H1 (cell line): ENCODE data around the gene AHSP. TPM values are rescaled to one million over a fixed set of nuclear protein-coding genes. Genes with fewer than 3 reads are reported as not detected.
A peak's percentile ranks its signal among the peaks of the same experiment; 100 is the strongest.

Experiments
- CTCF ChIA-PET: fragments of 300-600 bp; sonication (Branson Sonifier 250); formaldehyde crosslinking; loops from one replicate; lab custom pipeline; 2021; ENCODE audit not compliant: partially characterized antibody; lab: Charles Lee
- POLR2A ChIA-PET: fragments of 300-600 bp; sonication (Branson Sonifier 250); formaldehyde crosslinking; loops from one replicate; lab custom pipeline; 2021; ENCODE audit warnings: inconsistent platforms; ENCODE audit not compliant: partially characterized antibody; lab: Charles Lee
- DNase-seq, 2 experiments: peaks; one replicate each; pipeline versions ENCODE4 v3.0.0 to v3.0.0-alpha.2; 2010 to 2022; ENCODE audit warnings: low spot score in 2 of 2, low read depth in 1 of 2, mixed read lengths in 1 of 2
- FAIRE-seq: peaks from 2 replicates; lab custom pipeline; 2011; peaks lifted over from hg19 to GRCh38; lab: Jason Lieb, UNC
- H2AFZ ChIP-seq: 2 replicates; pipeline ENCODE4 v1.8.1; 2012; ENCODE audit warnings: low read length, inconsistent platforms
- H2AK5ac ChIP-seq: 2 replicates; pipeline ENCODE4 v1.6.1; 2013; ENCODE audit warnings: low read depth, low read length
- H2BK120ac ChIP-seq: replicated peaks from 2 replicates; pipeline ENCODE3; 2013; ENCODE audit warnings: low read depth, low read length, inconsistent platforms
- H2BK12ac ChIP-seq: 2 replicates; pipeline ENCODE4 v1.6.1; 2013; ENCODE audit warnings: low read depth, low read length
- H2BK15ac ChIP-seq: 2 replicates; pipeline ENCODE4 v1.6.1; 2013; ENCODE audit warnings: low read length
- H2BK20ac ChIP-seq: 2 replicates; pipeline ENCODE4 v1.6.1; 2013; ENCODE audit warnings: low read length
- H2BK5ac ChIP-seq: 2 replicates; pipeline ENCODE4 v1.6.1; 2013; ENCODE audit warnings: low read depth, low read length
- H3K14ac ChIP-seq: 2 replicates; pipeline ENCODE4 v1.6.1; 2013; ENCODE audit warnings: inconsistent platforms; ENCODE audit not compliant: insufficient read length
- H3K18ac ChIP-seq: 2 replicates; pipeline ENCODE4 v1.6.1; 2013; ENCODE audit warnings: low read length; ENCODE audit errors: extremely low read depth
- H3K23ac ChIP-seq: 2 replicates; pipeline ENCODE4 v1.6.1; 2013; ENCODE audit warnings: inconsistent platforms; ENCODE audit not compliant: insufficient read length
- H3K23me2 ChIP-seq: 2 replicates; pipeline ENCODE4 v1.6.1; 2013; ENCODE audit warnings: low read depth, low read length
- H3K27ac ChIP-seq: 2 replicates; pipeline ENCODE4 v1.6.1; 2011; ENCODE audit warnings: low read depth, low read length, inconsistent platforms
- H3K27me3 ChIP-seq, 4 experiments: replicated peaks in 1 of 4; 1 replicate in 1 of 4; 2 replicates in 3 of 4; pipeline versions ENCODE4 v1.6.1 to v1.8.1; 2011 to 2013; ENCODE audit warnings: low read length in 3 of 4, mild to moderate bottlenecking in 3 of 4, inconsistent platforms in 2 of 4, mixed read lengths in 2 of 4, moderate library complexity in 1 of 4; ENCODE audit not compliant: control insufficient read depth in 3 of 4, insufficient read depth in 3 of 4; ENCODE audit errors: extremely low read depth in 1 of 4
- H3K36me3 ChIP-seq, 4 experiments: 2 replicates each; pipeline versions ENCODE4 v1.6.1 to v1.8.1; 2011 to 2013; ENCODE audit warnings: mild to moderate bottlenecking in 4 of 4, low read length in 3 of 4, moderate library complexity in 2 of 4, control low read depth in 1 of 4, inconsistent platforms in 1 of 4; ENCODE audit not compliant: insufficient read depth in 4 of 4, control insufficient read depth in 2 of 4
- H3K4ac ChIP-seq: replicated peaks from 2 replicates; pipeline ENCODE3; 2013; ENCODE audit warnings: low read length, low read depth, mixed read lengths, inconsistent platforms; ENCODE audit not compliant: insufficient read length
- H3K4me1 ChIP-seq, 4 experiments: replicated peaks in 1 of 4; 1 replicate in 1 of 4; 2 replicates in 3 of 4; pipeline versions ENCODE4 v1.6.1 to v1.8.1; 2011 to 2013; ENCODE audit warnings: low read length in 3 of 4, inconsistent platforms in 2 of 4, mixed read lengths in 1 of 4; ENCODE audit not compliant: insufficient read depth in 4 of 4, control insufficient read depth in 3 of 4
- H3K4me2 ChIP-seq, 2 experiments: 2 replicates each; pipeline versions ENCODE4 v1.6.1 to v1.8.1; 2011 to 2013; ENCODE audit warnings: low read depth in 2 of 2, low read length in 2 of 2, control low read depth in 1 of 2, inconsistent platforms in 1 of 2, mild to moderate bottlenecking in 1 of 2; ENCODE audit not compliant: insufficient read depth in 1 of 2
- H3K4me3 ChIP-seq, 4 experiments: fragments of 200-600, 300-600 bp in 1 of 4; sonication (generic), shearing (Covaris generic), sonication (Bioruptor Twin) in 1 of 4; 2 replicates each; pipeline versions ENCODE4 v1.5.1 to v1.8.1; 2011 to 2016; ENCODE audit warnings: low read length in 4 of 4, low read depth in 3 of 4, control low read depth in 2 of 4, inconsistent platforms in 2 of 4, mild to moderate bottlenecking in 2 of 4, mixed read lengths in 1 of 4, moderate library complexity in 1 of 4; ENCODE audit not compliant: insufficient read depth in 2 of 4; ENCODE audit errors: extremely low read depth in 1 of 4
- H3K56ac ChIP-seq: replicated peaks from 2 replicates; pipeline ENCODE3; 2013; ENCODE audit warnings: low read depth, mild to moderate bottlenecking, mixed read lengths, low read length, inconsistent platforms; ENCODE audit not compliant: insufficient read length
- H3K79me1 ChIP-seq: 2 replicates; pipeline ENCODE4 v1.6.1; 2013; ENCODE audit warnings: low read depth, low read length, control low read depth
- H3K79me2 ChIP-seq, 2 experiments: 2 replicates each; pipeline versions ENCODE4 v1.6.1 to v1.8.1; 2012 to 2013; ENCODE audit warnings: low read length in 2 of 2, mild to moderate bottlenecking in 2 of 2, inconsistent platforms in 1 of 2; ENCODE audit not compliant: insufficient read depth in 2 of 2, control insufficient read depth in 1 of 2
- H3K9ac ChIP-seq, 4 experiments: replicated peaks in 1 of 4; 1 replicate in 1 of 4; 2 replicates in 3 of 4; pipeline versions ENCODE4 v1.6.1 to v1.8.1; 2011 to 2013; ENCODE audit warnings: low read depth in 3 of 4, low read length in 3 of 4, control low read depth in 2 of 4, mild to moderate bottlenecking in 2 of 4, moderate library complexity in 2 of 4, inconsistent platforms in 1 of 4; ENCODE audit errors: extremely low read depth in 1 of 4
- H3K9me3 ChIP-seq, 2 experiments: 2 replicates each; pipeline versions ENCODE4 v1.6.1 to v1.8.1; 2012 to 2013; ENCODE audit warnings: mild to moderate bottlenecking in 2 of 2, moderate library complexity in 2 of 2, control low read depth in 1 of 2, inconsistent platforms in 1 of 2, low read depth in 1 of 2, low read length in 1 of 2, mixed read lengths in 1 of 2; ENCODE audit not compliant: insufficient read depth in 2 of 2
- H4K20me1 ChIP-seq, 2 experiments: replicated peaks in 1 of 2; 2 replicates each; pipeline versions ENCODE3 to v1.8.1; 2011 to 2013; ENCODE audit warnings: inconsistent platforms in 2 of 2, low read length in 2 of 2, mild to moderate bottlenecking in 1 of 2; ENCODE audit not compliant: insufficient read depth in 2 of 2, control insufficient read depth in 1 of 2
- H4K5ac ChIP-seq: 2 replicates; pipeline ENCODE4 v1.6.1; 2013; ENCODE audit warnings: low read length, low read depth, mixed read lengths, inconsistent platforms; ENCODE audit not compliant: insufficient read length
- H4K8ac ChIP-seq: 2 replicates; pipeline ENCODE4 v1.8.0; 2013; ENCODE audit warnings: mild to moderate bottlenecking, moderate library complexity, low read length, inconsistent platforms; ENCODE audit not compliant: insufficient read depth; ENCODE audit errors: extremely low read depth
- H4K91ac ChIP-seq: replicated peaks from 2 replicates; pipeline ENCODE3; 2013; ENCODE audit warnings: low read length, mixed read lengths, inconsistent platforms; ENCODE audit not compliant: insufficient read length
- RXRA ChIP-seq: IDR thresholded peaks from 2 replicates; pipeline ENCODE4 v1.6.1; 2011; ENCODE audit warnings: low read depth, mild to moderate bottlenecking, low read length, moderate library complexity; ENCODE audit not compliant: insufficient read depth
- SAP30 ChIP-seq: fragments of 300-600 bp; sonication (generic); IDR thresholded peaks from 2 replicates; pipeline ENCODE4 v1.7.1; 2012; ENCODE audit warnings: low read length, moderate library complexity, mild to moderate bottlenecking, inconsistent platforms; ENCODE audit not compliant: insufficient read depth, insufficient replicate concordance
- SUZ12 ChIP-seq: fragments of 200-600 bp; sonication (generic); IDR thresholded peaks from 2 replicates; pipeline ENCODE4 v1.6.1; 2012; ENCODE audit warnings: mild to moderate bottlenecking, inconsistent platforms, low read length, moderate library complexity, mixed read lengths
- TAF7 ChIP-seq: optimal IDR thresholded peaks from 2 replicates; pipeline ENCODE3; 2011; ENCODE audit warnings: low read depth, mild to moderate bottlenecking, inconsistent platforms, low read length, moderate library complexity, borderline replicate concordance
- whole genome bisulfite sequencing, 2 experiments: shearing (Covaris generic) in 1 of 2; methylation state at CpG; one replicate each; pipeline versions ENCODE4 v1.1.6 to v1.1.7; 2013 to 2015; ENCODE audit warnings: low lambda C conversion rate in 2 of 2, mixed read lengths in 2 of 2, inconsistent platforms in 1 of 2, low coverage in 1 of 2, missing lambda C conversion rate in 1 of 2; ENCODE audit not compliant: insufficient replicate concordance in 2 of 2, insufficient coverage in 1 of 2, insufficient read length in 1 of 2; ENCODE audit errors: extremely low coverage in 1 of 2, missing lambda C conversion rate in 1 of 2; 5-methylcytosine and 5-hydroxymethylcytosine counted together
- polyA plus RNA-seq, 7 experiments: library from polyadenylated mRNA; depleted of rRNA in 3 of 7; stranded (reverse) in 5 of 7; unstranded in 2 of 7; fragments of >200 nt in 5 of 7; fragments of 200-250 nt in 2 of 7; gene quantifications; 1 replicate in 5 of 7; 2 replicates in 1 of 7; 4 replicates in 1 of 7; pipeline versions ENCODE4 v1.2.1 to v1.2.3, GENCODE V29; 2011 to 2013; ENCODE audit warnings: missing spikeins in 2 of 7, mixed read lengths in 2 of 7
- total RNA-seq: library from RNA; stranded (reverse); fragmentation: NEBNext Ultra II Directional; extraction: Animal tissue kit (Norgen Biotek cat#: 25700); gene quantifications from 2 replicates; pipeline ENCODE4 v1.2.1, GENCODE V29; 2021
- TF ChIP-seq, protein P1 (sequence below): IDR thresholded peaks from 2 replicates; pipeline ENCODE4 v1.6.1; 2012; ENCODE audit warnings: low read length, inconsistent platforms

The AHSP gene
- total and polyA plus RNA-seq, 2 of the 8 experiments (the other 6 are each of a cell fraction or from before 2014, with no cell fraction given), result 0.91 to 15.3 TPM

GRCh38 chr16:31499928-31500327, 27.8 kb upstream of the AHSP start:
- Histone ChIP-seq H2BK120ac (no peak overlapping the region), H2AK5ac (no peak overlapping the region), H3K14ac (no peak overlapping the region), H4K5ac (no peak overlapping the region), H3K9me3 (no peaks in the 10 kb centered on the region), H2BK5ac (no peak overlapping the region), H3K27ac (no peak overlapping the region), H3K4me3 (no peak overlapping the region), H4K20me1 (no peaks in the 10 kb centered on the region), H2BK20ac (no peak overlapping the region), H3K56ac (no peak overlapping the region), H2BK15ac (0 out of 2 replicates have a peak overlapping the region, but pooled peaks have one; percentile 8), H3K4me2 (no peak overlapping the region), H3K4me1 (peaks cover 2 to 10% (median 5%) of the 10 kb centered on the region in 4 experiments), H2AFZ (no peak overlapping the region), H4K91ac (no peak overlapping the region), H3K27me3 (no peaks in the 10 kb centered on the region), H3K36me3 (peaks cover 0 to 3% (median under 1%) of the 10 kb centered on the region in 4 experiments; a peak in 1 of 8 replicates), H3K79me2 (no peaks in the 10 kb centered on the region), H4K8ac (no peak overlapping the region), H3K18ac (no peak overlapping the region), H3K4ac (no peak overlapping the region), H3K9ac (no peak overlapping the region), H2BK12ac (no peak overlapping the region), H3K23me2 (no peaks in the 10 kb centered on the region), H3K23ac (no peak overlapping the region), H3K79me1 (no peaks in the 10 kb centered on the region)
- no peak for DNase-seq
- ChIA-PET POLR2A (interaction anchor here (10.6 kb wide), 1 partner anchor 11 kb away, joined by 69 read pairs; no protein-coding TSS in a partner anchor), CTCF (interaction anchor here (1.7 kb wide), 3 partner anchors 10 to 212 kb away, joined by 4 to 7 read pairs (median 7); no protein-coding TSS in a partner anchor)
- WGBS, 2 experiments, result 95% methylated on average over 8 of the region's 8 CpGs; no CpG with 5 or more reads in 1 of the 2 experiments
- no peak for FAIRE-seq
- TF ChIP-seq RXRA (no peak), TAF7 (no peak), SUZ12 (no peak), SAP30 (no peak)
- TF ChIP-seq, protein P1, sequence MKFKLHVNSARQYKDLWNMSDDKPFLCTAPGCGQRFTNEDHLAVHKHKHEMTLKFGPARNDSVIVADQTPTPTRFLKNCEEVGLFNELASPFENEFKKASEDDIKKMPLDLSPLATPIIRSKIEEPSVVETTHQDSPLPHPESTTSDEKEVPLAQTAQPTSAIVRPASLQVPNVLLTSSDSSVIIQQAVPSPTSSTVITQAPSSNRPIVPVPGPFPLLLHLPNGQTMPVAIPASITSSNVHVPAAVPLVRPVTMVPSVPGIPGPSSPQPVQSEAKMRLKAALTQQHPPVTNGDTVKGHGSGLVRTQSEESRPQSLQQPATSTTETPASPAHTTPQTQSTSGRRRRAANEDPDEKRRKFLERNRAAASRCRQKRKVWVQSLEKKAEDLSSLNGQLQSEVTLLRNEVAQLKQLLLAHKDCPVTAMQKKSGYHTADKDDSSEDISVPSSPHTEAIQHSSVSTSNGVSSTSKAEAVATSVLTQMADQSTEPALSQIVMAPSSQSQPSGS, result no peak
